Activated naive CD4-positive, alpha-beta T cell treated with anti-CD3 and anti-CD28 coated beads, Interleukin-2, amount 10 ng/mL, durations not matched to agents 7 days and 5 days (primary cell): ENCODE results near the gene ESR2.

Experiments
- CTCF ChIA-PET: fragments of 350-600 bp; sonication (Branson Sonifier 250); formaldehyde crosslinking; loops from one replicate; lab custom pipeline; 2021; ENCODE audit warnings: antibody characterized with exemption; lab: Charles Lee
- DNase-seq: peaks from one replicate; pipeline ENCODE4 v3.0.0-alpha.2; 2020
- H3K27ac Mint-ChIP-seq: one replicate; pipeline ENCODE4 v1.8.0; 2021; ENCODE audit warnings: mild to moderate bottlenecking, moderate library complexity, mixed read lengths
- H3K27me3 Mint-ChIP-seq: one replicate; pipeline ENCODE4 v1.8.0; 2021; ENCODE audit warnings: mild to moderate bottlenecking, mixed read lengths
- H3K36me3 Mint-ChIP-seq: one replicate; pipeline ENCODE4 v1.8.0; 2021; ENCODE audit warnings: mixed read lengths
- H3K4me1 Mint-ChIP-seq: one replicate; pipeline ENCODE4 v1.8.0; 2021; ENCODE audit warnings: mixed read lengths
- H3K4me3 Mint-ChIP-seq: one replicate; pipeline ENCODE4 v1.8.0; 2021; ENCODE audit warnings: mild to moderate bottlenecking, moderate library complexity, mixed read lengths
- H3K9me3 Mint-ChIP-seq: one replicate; pipeline ENCODE4 v1.8.0; 2021; ENCODE audit warnings: mixed read lengths

ESR2 gene

DNA sequence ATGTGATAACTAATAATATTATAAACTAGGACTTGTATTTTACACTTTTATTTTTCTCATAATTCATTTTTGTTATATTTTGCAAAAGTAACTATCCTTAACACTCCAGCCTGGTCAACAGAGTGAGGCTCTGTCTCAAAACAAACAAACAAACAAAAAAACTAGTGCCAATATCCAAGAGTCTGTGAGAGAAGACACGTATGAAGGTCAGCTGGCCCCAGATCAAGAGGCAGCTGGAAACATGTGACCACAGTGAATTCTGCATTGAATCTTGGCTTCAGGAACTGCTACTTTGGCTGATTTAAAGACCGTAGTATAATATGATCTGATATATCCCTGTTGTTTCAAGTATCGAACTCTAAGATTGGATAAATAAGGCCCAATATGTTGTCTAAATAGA lies 47.0 kb downstream of the ESR2 start:
- no peaks in the 10 kb centered on the region for H3K4me1 Mint-ChIP-seq
- DNase-seq, result no peak
- no peak overlapping the region for H3K4me3 Mint-ChIP-seq
- H3K27me3 Mint-ChIP-seq, result peaks cover 20% of the 10 kb centered on the region
- H3K9me3 Mint-ChIP-seq, result no peaks in the 10 kb centered on the region
- H3K36me3 Mint-ChIP-seq, result no peaks in the 10 kb centered on the region
- CTCF ChIA-PET, result no interaction called here
- H3K27ac Mint-ChIP-seq, result no peak overlapping the region

DNA sequence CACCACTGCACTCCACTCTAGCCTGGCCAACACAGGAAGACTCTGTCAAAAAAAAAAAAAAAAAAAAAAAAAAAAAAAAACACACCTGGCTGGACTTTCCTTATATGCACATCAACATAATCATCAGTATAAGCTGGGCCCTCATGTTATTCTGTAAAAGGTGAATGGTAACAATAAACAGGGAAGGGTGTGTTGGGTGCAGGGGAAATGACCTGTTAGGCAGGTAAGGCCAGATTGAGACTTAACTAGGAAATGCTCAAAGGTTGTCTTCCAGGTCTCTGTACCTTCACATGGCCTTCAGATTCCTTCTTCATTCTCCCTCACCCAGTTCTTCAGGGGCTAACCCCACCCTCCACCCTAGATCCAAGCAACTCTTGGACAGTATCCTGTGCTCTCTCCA lies 47.5 kb downstream of the ESR2 start:
- no peak for DNase-seq
- H3K9me3 Mint-ChIP-seq, result no peaks in the 10 kb centered on the region
- peaks cover 20% of the 10 kb centered on the region for H3K27me3 Mint-ChIP-seq
- no peaks in the 10 kb centered on the region for H3K36me3 Mint-ChIP-seq
- no peak overlapping the region for H3K4me3 Mint-ChIP-seq
- H3K27ac Mint-ChIP-seq, result no peak overlapping the region
- H3K4me1 Mint-ChIP-seq, result no peaks in the 10 kb centered on the region
- CTCF ChIA-PET, result interaction anchor here (0.6 kb wide), 1 partner anchor 73 kb away, joined by 3 read pairs; no protein-coding TSS in a partner anchor

GRCh38 chr14:64245491-64245890 lies 48.7 kb downstream of the ESR2 start:
- no peak for DNase-seq
- no peak overlapping the region for H3K4me3 Mint-ChIP-seq
- H3K4me1 Mint-ChIP-seq, result no peaks in the 10 kb centered on the region
- no peaks in the 10 kb centered on the region for H3K36me3 Mint-ChIP-seq
- no peaks in the 10 kb centered on the region for H3K9me3 Mint-ChIP-seq
- CTCF ChIA-PET, result no interaction called here
- H3K27ac Mint-ChIP-seq, result no peak overlapping the region
- H3K27me3 Mint-ChIP-seq, result peaks cover 17% of the 10 kb centered on the region

DNA sequence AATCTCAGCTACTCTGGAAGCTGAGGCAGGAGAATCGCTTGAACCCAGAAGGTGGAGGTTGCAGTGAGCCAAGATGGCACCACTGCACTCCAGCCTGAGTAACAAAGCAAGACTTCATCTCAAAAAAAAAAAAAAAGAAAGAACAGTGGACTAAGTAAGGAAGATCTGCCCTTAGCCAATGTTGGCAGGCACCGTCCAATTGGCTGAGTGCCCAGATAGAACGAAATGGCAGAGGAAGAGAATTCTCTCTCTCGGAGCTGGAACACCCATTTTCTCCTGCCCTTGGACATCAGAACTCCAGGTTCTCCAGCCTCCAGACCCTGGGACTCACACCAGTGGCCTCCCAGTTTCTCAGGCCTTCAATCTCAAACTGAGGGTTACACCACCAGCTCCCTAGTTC lies 49.9 kb downstream of the ESR2 start:
- Mint-ChIP-seq H3K36me3 (no peaks in the 10 kb centered on the region), H3K9me3 (no peaks in the 10 kb centered on the region), H3K27ac (no peak overlapping the region), H3K4me3 (no peak overlapping the region), H3K27me3 (peaks cover 15% of the 10 kb centered on the region), H3K4me1 (no peaks in the 10 kb centered on the region)
- CTCF ChIA-PET, result interaction anchor here (1.0 kb wide), 1 partner anchor 59 kb away, joined by 3 read pairs; no protein-coding TSS in a partner anchor
- DNase-seq, result no peak

GRCh38 chr14:64238631-64239030 lies 55.5 kb downstream of the ESR2 start:
- no peak for DNase-seq
- peaks cover 15% of the 10 kb centered on the region for H3K27me3 Mint-ChIP-seq
- no peaks in the 10 kb centered on the region for H3K36me3 Mint-ChIP-seq
- CTCF ChIA-PET, result no interaction called here
- H3K27ac Mint-ChIP-seq, result no peak overlapping the region
- no peaks in the 10 kb centered on the region for H3K9me3 Mint-ChIP-seq
- H3K4me3 Mint-ChIP-seq, result no peak overlapping the region
- H3K4me1 Mint-ChIP-seq, result no peaks in the 10 kb centered on the region

- Mint-ChIP-seq H3K4me3 (no peak overlapping the region), H3K27me3 (peaks cover 13% of the 10 kb centered on the region), H3K36me3 (no peaks in the 10 kb centered on the region), H3K27ac (no peak overlapping the region), H3K4me1 (no peaks in the 10 kb centered on the region), H3K9me3 (no peaks in the 10 kb centered on the region)
- DNase-seq, result no peak
- CTCF ChIA-PET, result no interaction called here
These were observed 56.1 kb downstream of the ESR2 start for GRCh38 chr14:64238049-64238448.

- Mint-ChIP-seq H3K27me3 (peaks cover 13% of the 10 kb centered on the region), H3K4me3 (no peak overlapping the region), H3K36me3 (peaks cover 6% of the 10 kb centered on the region), H3K9me3 (no peaks in the 10 kb centered on the region), H3K4me1 (no peaks in the 10 kb centered on the region), H3K27ac (no peak overlapping the region)
- DNase-seq, result no peak
- CTCF ChIA-PET, result no interaction called here
These were observed 58.2 kb downstream of the ESR2 start for GRCh38 chr14:64235652-64236640.

DNA sequence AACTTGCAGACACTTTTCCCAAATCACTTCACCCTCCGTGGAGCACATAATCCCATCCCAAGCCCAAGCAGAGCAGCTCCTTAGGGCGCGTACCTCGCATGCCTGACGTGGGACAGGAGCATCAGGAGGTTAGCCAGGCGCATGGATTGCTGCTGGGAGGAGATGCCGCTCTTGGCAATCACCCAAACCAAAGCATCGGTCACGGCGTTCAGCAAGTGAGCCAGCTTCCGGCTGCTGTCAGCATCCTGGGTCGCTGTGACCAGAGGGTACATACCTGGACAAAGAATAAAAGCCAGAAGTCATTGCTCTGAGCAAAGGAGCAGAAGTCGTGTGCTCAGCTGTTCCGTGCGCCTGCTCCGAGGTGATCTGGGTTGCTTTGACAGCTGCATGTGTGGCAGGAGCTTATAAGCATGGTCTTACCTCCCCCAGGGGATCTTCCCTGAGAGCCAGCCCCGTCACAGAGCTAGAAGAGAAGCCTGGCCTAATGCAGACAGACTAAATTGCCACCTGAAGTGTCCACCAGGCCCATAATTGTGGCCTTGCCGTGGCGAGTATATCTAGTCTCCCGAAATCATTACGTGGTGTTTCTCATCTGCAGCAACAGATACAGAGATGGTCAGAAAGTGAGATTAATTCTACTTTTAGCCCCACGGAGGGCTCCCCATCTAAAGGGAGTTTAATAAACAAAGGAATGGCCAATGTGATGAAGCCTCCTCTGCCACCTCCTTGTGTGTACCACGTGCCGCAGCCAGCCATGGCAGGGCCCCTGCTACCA lies 59.1 kb downstream of the ESR2 start:
- H3K4me3 Mint-ChIP-seq, result no peak overlapping the region

GRCh38 chr14:64233531-64234190 lies 60.5 kb downstream of the ESR2 start:
- H3K4me3 Mint-ChIP-seq, result no peak overlapping the region
- no peak for DNase-seq
- H3K36me3 Mint-ChIP-seq, result peaks cover 8% of the 10 kb centered on the region
- H3K9me3 Mint-ChIP-seq, result no peaks in the 10 kb centered on the region
- H3K4me1 Mint-ChIP-seq, result no peaks in the 10 kb centered on the region
- CTCF ChIA-PET, result no interaction called here
- H3K27me3 Mint-ChIP-seq, result peaks cover 8% of the 10 kb centered on the region
- H3K27ac Mint-ChIP-seq, result no peak overlapping the region

More for the DNA sequence above, 59.1 kb downstream of the ESR2 start:
- H3K4me1 Mint-ChIP-seq, result no peaks in the 10 kb centered on the region
- H3K36me3 Mint-ChIP-seq, result peaks cover 6% of the 10 kb centered on the region
- H3K27ac Mint-ChIP-seq, result peak overlapping the region; percentile 11
- CTCF ChIA-PET, result no interaction called here
- H3K9me3 Mint-ChIP-seq, result no peaks in the 10 kb centered on the region
- H3K27me3 Mint-ChIP-seq, result peaks cover 13% of the 10 kb centered on the region
- no peak for DNase-seq

- no peaks in the 10 kb centered on the region for H3K4me1 Mint-ChIP-seq
- no peaks in the 10 kb centered on the region for H3K9me3 Mint-ChIP-seq
- DNase-seq, result no peak
- peaks cover 14% of the 10 kb centered on the region for H3K36me3 Mint-ChIP-seq
- H3K27me3 Mint-ChIP-seq, result peaks cover under 1% of the 10 kb centered on the region
- no peak overlapping the region for H3K27ac Mint-ChIP-seq
- H3K4me3 Mint-ChIP-seq, result no peak overlapping the region
- CTCF ChIA-PET, result no interaction called here
These were observed 61.2 kb downstream of the ESR2 start for GRCh38 chr14:64232944-64233343.

GRCh38 chr14:64232095-64232838 lies 61.9 kb downstream of the ESR2 start:
- Mint-ChIP-seq H3K27me3 (no peaks in the 10 kb centered on the region), H3K36me3 (peaks cover 21% of the 10 kb centered on the region), H3K27ac (no peak overlapping the region), H3K4me1 (no peaks in the 10 kb centered on the region), H3K4me3 (no peak overlapping the region), H3K9me3 (no peaks in the 10 kb centered on the region)
- no peak for DNase-seq
- CTCF ChIA-PET, result no interaction called here

- Mint-ChIP-seq H3K27me3 (no peaks in the 10 kb centered on the region), H3K36me3 (peaks cover 36% of the 10 kb centered on the region), H3K4me3 (no peak overlapping the region), H3K27ac (no peak overlapping the region), H3K4me1 (no peaks in the 10 kb centered on the region), H3K9me3 (no peaks in the 10 kb centered on the region)
- DNase-seq, result no peak
- CTCF ChIA-PET, result no interaction called here
These were observed 64.7 kb downstream of the ESR2 start for GRCh38 chr14:64229489-64229888.

GRCh38 chr14:64227856-64228255 lies 66.3 kb downstream of the ESR2 start:
- no peak overlapping the region for H3K4me3 Mint-ChIP-seq
- H3K36me3 Mint-ChIP-seq, result peaks cover 49% of the 10 kb centered on the region
- no peak for DNase-seq
- no peaks in the 10 kb centered on the region for H3K27me3 Mint-ChIP-seq
- no peaks in the 10 kb centered on the region for H3K4me1 Mint-ChIP-seq
- no peak overlapping the region for H3K27ac Mint-ChIP-seq
- CTCF ChIA-PET, result no interaction called here
- no peaks in the 10 kb centered on the region for H3K9me3 Mint-ChIP-seq
